ENCODE measurements around the gene KLHDC10.
A peak's percentile ranks its signal among the peaks of the same experiment; 100 is the strongest.
"Not testable (repeated sequence)": the region's sequence is repeated elsewhere in the genome, so short reads cannot be mapped to it uniquely, and the experiment has no call there.

KLHDC10 gene

GRCh38 chr7:130112662-130113425, 42.5 kb downstream of the KLHDC10 start:
- no peak for TF ChIP-seq JUND (IDR thresholded peaks at IDR 0.05; ENCODE audit: low read depth)
- DNase-seq (ENCODE audit: low read depth in 1 of 2, low spot score in 1 of 2) = no peak
- in situ Hi-C loops (cut with HindIII; ENCODE audit: low pct_unique_long_range_greater_than_20kb, low sequenced_read_pairs) = no loop called here

GRCh38 chr7:130113426-130113805, 43.1 kb downstream of the KLHDC10 start:
- in situ Hi-C loops (cut with HindIII; ENCODE audit: low pct_unique_long_range_greater_than_20kb, low sequenced_read_pairs) = not testable (repeated sequence)

GRCh38 chr7:130113887-130114286, 43.6 kb downstream of the KLHDC10 start:
- no peak; the same call in 1 of the 2 replicates for TF ChIP-seq JUND (IDR thresholded peaks at IDR 0.05; ENCODE audit: low read depth)
- DNase-seq (ENCODE audit: low read depth in 1 of 2, low spot score in 1 of 2) = peak in 1 of 2 experiments; percentile 31
- in situ Hi-C loops (cut with HindIII; ENCODE audit: low pct_unique_long_range_greater_than_20kb, low sequenced_read_pairs) = no loop called here

More at GRCh38 chr7:130113426-130113805, 43.1 kb downstream of the KLHDC10 start:
- not testable (repeated sequence) for DNase-seq (ENCODE audit: low read depth in 1 of 2, low spot score in 1 of 2)

GRCh38 chr7:130114374-130114773, 44.0 kb downstream of the KLHDC10 start:
- TF ChIP-seq JUND (IDR thresholded peaks at IDR 0.05; ENCODE audit: low read depth) = no peak
- in situ Hi-C loops (cut with HindIII; ENCODE audit: low pct_unique_long_range_greater_than_20kb, low sequenced_read_pairs) = no loop called here
- no peak for DNase-seq (ENCODE audit: low read depth in 1 of 2, low spot score in 1 of 2)

GRCh38 chr7:130114776-130115175, 44.4 kb downstream of the KLHDC10 start:
- no peak for TF ChIP-seq JUND (IDR thresholded peaks at IDR 0.05; ENCODE audit: low read depth)
- peak in 1 of 2 experiments; percentile 32 for DNase-seq (ENCODE audit: low read depth in 1 of 2, low spot score in 1 of 2)
- in situ Hi-C loops (cut with HindIII; ENCODE audit: low pct_unique_long_range_greater_than_20kb, low sequenced_read_pairs) = no loop called here

GRCh38 chr7:130118294-130118693, 48.0 kb downstream of the KLHDC10 start:
- no peak for TF ChIP-seq JUND (IDR thresholded peaks at IDR 0.05; ENCODE audit: low read depth)
- in situ Hi-C loops (cut with HindIII; ENCODE audit: low pct_unique_long_range_greater_than_20kb, low sequenced_read_pairs) = no loop called here
- DNase-seq (ENCODE audit: low read depth in 1 of 2, low spot score in 1 of 2) = no peak

GRCh38 chr7:130118801-130119200, 48.5 kb downstream of the KLHDC10 start:
- TF ChIP-seq JUND (IDR thresholded peaks at IDR 0.05; ENCODE audit: low read depth) = no peak
- no peak for DNase-seq (ENCODE audit: low read depth in 1 of 2, low spot score in 1 of 2)
- in situ Hi-C loops (cut with HindIII; ENCODE audit: low pct_unique_long_range_greater_than_20kb, low sequenced_read_pairs) = no loop called here

- TF ChIP-seq JUND (IDR thresholded peaks at IDR 0.05; ENCODE audit: low read depth) = no peak
- in situ Hi-C loops (cut with HindIII; ENCODE audit: low pct_unique_long_range_greater_than_20kb, low sequenced_read_pairs) = no loop called here
These were observed 53.2 kb downstream of the KLHDC10 start for GRCh38 chr7:130123501-130123900.

GRCh38 chr7:130124711-130125110, 54.4 kb downstream of the KLHDC10 start:
- in situ Hi-C loops (cut with HindIII; ENCODE audit: low pct_unique_long_range_greater_than_20kb, low sequenced_read_pairs) = no loop called here
- no peak for DNase-seq (ENCODE audit: low read depth in 1 of 2, low spot score in 1 of 2)
- no peak for TF ChIP-seq JUND (IDR thresholded peaks at IDR 0.05; ENCODE audit: low read depth)

More at GRCh38 chr7:130123501-130123900, 53.2 kb downstream of the KLHDC10 start:
- DNase-seq (ENCODE audit: low read depth in 1 of 2, low spot score in 1 of 2) = no peak

- in situ Hi-C loops (cut with HindIII; ENCODE audit: low pct_unique_long_range_greater_than_20kb, low sequenced_read_pairs); DNase-seq (ENCODE audit: low read depth in 1 of 2, low spot score in 1 of 2): not testable (repeated sequence)
These were observed 56.5 kb downstream of the KLHDC10 start for GRCh38 chr7:130126840-130127239.

GRCh38 chr7:130127404-130127803, 57.1 kb downstream of the KLHDC10 start:
- no peak for DNase-seq (ENCODE audit: low read depth in 1 of 2, low spot score in 1 of 2)
- in situ Hi-C loops (cut with HindIII; ENCODE audit: low pct_unique_long_range_greater_than_20kb, low sequenced_read_pairs) = no loop called here
- no peak for TF ChIP-seq JUND (IDR thresholded peaks at IDR 0.05; ENCODE audit: low read depth)

- TF ChIP-seq JUND (IDR thresholded peaks at IDR 0.05; ENCODE audit: low read depth) = no peak
- in situ Hi-C loops (cut with HindIII; ENCODE audit: low pct_unique_long_range_greater_than_20kb, low sequenced_read_pairs) = no loop called here
- DNase-seq (ENCODE audit: low read depth in 1 of 2, low spot score in 1 of 2) = no peak
These were observed 57.5 kb downstream of the KLHDC10 start for GRCh38 chr7:130127821-130128317.

- TF ChIP-seq JUND (IDR thresholded peaks at IDR 0.05; ENCODE audit: low read depth) = no peak
- no peak for DNase-seq (ENCODE audit: low read depth in 1 of 2, low spot score in 1 of 2)
These were observed 58.7 kb downstream of the KLHDC10 start for GRCh38 chr7:130129011-130129411.

More at GRCh38 chr7:130129011-130129411, 58.7 kb downstream of the KLHDC10 start:
- in situ Hi-C loops (cut with HindIII; ENCODE audit: low pct_unique_long_range_greater_than_20kb, low sequenced_read_pairs) = no loop called here
